Esophagus muscularis mucosa (tissue), 4 donors: ENCODE data around the gene ACVR1. TPM values are rescaled to one million over a fixed set of nuclear protein-coding genes. Genes with fewer than 3 reads are reported as not detected.

Experiments used
- DNase-seq: peaks from one replicate; pipeline ENCODE4 v3.0.0-alpha.2; 2017; ENCODE audit errors: extremely low spot score
- H3K27ac ChIP-seq, 4 donors: fragments of 200-600 bp; sonication (generic); replicated peaks in 1 of 4; 1 replicate in 3 of 4; 2 replicates in 1 of 4; pipeline ENCODE4 v1.5.1; 2016 to 2019; ENCODE audit warnings: mild to moderate bottlenecking in 1 of 4
- H3K27me3 ChIP-seq, 4 donors: fragments of 200-600 bp; sonication (generic); one replicate each; pipeline versions ENCODE4 v1.5.1 to v1.6.0; 2016 to 2019
- H3K36me3 ChIP-seq, 4 donors: fragments of 200-600 bp; sonication (generic); one replicate each; pipeline ENCODE4 v1.5.1; 2016 to 2019
- H3K4me1 ChIP-seq, 4 donors: fragments of 200-600 bp; sonication (generic); one replicate each; pipeline ENCODE4 v1.5.1; 2016 to 2019
- H3K4me3 ChIP-seq, 4 donors: fragments of 200-600 bp; sonication (generic); 1 replicate in 2 of 4; 2 replicates in 2 of 4; pipeline ENCODE4 v1.5.1; 2016 to 2019; ENCODE audit warnings: mild to moderate bottlenecking in 4 of 4, moderate library complexity in 1 of 4
- H3K9me3 ChIP-seq, 4 donors: fragments of 200-600 bp; sonication (generic); 1 replicate in 3 of 4; 2 replicates in 1 of 4; pipeline ENCODE4 v1.5.1; 2016 to 2019
- CTCF ChIP-seq, 3 experiments: fragments of 200-600 bp in 2 of 3; fragments of 450-650 bp in 1 of 3; sonication (generic) in 2 of 3; IDR thresholded peaks; one replicate each; pipeline ENCODE4 v1.5.1; 2017 to 2019; ENCODE audit warnings: antibody characterized with exemption in 3 of 3, mild to moderate bottlenecking in 2 of 3, moderate library complexity in 1 of 3
- EP300 ChIP-seq: sonication (generic); formaldehyde crosslinking; IDR thresholded peaks from one replicate; pipeline ENCODE4 v1.6.1; 2017; ENCODE audit warnings: antibody characterized with exemption
- POLR2A ChIP-seq: fragments of 450-650 bp; IDR thresholded peaks from one replicate; pipeline ENCODE4 v1.6.1; 2017; ENCODE audit warnings: antibody characterized with exemption, moderate library complexity, mild to moderate bottlenecking, low read depth
- POLR2AphosphoS5 ChIP-seq, 2 donors: sonication (generic); formaldehyde crosslinking; IDR thresholded peaks; one replicate each; pipeline ENCODE4 v1.6.1; 2017; ENCODE audit warnings: antibody characterized with exemption in 2 of 2
- WGBS: methylation state at CpG from one replicate; pipeline ENCODE4 v1.1.5; 2018; 5-methylcytosine and 5-hydroxymethylcytosine counted together
- intact Hi-C: fragments of 100-400 bp; cut with DNase I; formaldehyde crosslinking; loops from one replicate; pipeline ENCODE4 v1.15.1; 2023
- total RNA-seq, 4 donors: library from RNA; depleted of rRNA; stranded (reverse); fragments of >200 nt; gene quantifications; one replicate each; pipeline versions ENCODE4 v1.1.0 to v1.2.1, GENCODE V29; 2016

The ACVR1 gene
- total RNA-seq, 4 donors from 2014 or later: 25.2 to 39.1 (median 32.3) TPM

GRCh38 chr2:157786663-157787363 lies 89.3 kb downstream of the ACVR1 start:
- Histone ChIP-seq H3K9me3 (no peaks in the 10 kb centered on the region), H3K27me3 (no peaks in the 10 kb centered on the region), H3K36me3 (no peaks in the 10 kb centered on the region), H3K27ac (peak overlapping the region in 3 of 4 donors; percentile 14 to 78 (median 76)), H3K4me3 (no peak overlapping the region), H3K4me1 (peaks cover 74 to 100% (median 93%) of the 10 kb centered on the region in 4 donors)
- no peak for TF ChIP-seq EP300
- no peak for TF ChIP-seq POLR2A
- no peak for TF ChIP-seq CTCF (IDR thresholded peaks at IDR 0.05)
- TF ChIP-seq POLR2AphosphoS5 (IDR thresholded peaks at IDR 0.05): no peak
- WGBS: 76% methylated on average over 5 of the region's 5 CpGs
- intact Hi-C loops: loop anchor here (5.0 kb wide), 1 partner anchor 40 kb away; no protein-coding TSS in a partner anchor
- DNase-seq: no peak

- intact Hi-C loops: loop anchor here (5.0 kb wide), 1 partner anchor 41 kb away; no protein-coding TSS in a partner anchor
- no peak for DNase-seq
- H3K27me3 ChIP-seq: no peaks in the 10 kb centered on the region
- 82% methylated on average over 6 of the region's 6 CpGs for WGBS
- no peaks in the 10 kb centered on the region for H3K36me3 ChIP-seq
- peak overlapping the region; percentile 14 to 76 (median 68) for H3K27ac ChIP-seq
- TF ChIP-seq POLR2AphosphoS5 (IDR thresholded peaks at IDR 0.05) (no peak), POLR2A (no peak)
- no peaks in the 10 kb centered on the region for H3K9me3 ChIP-seq
- peaks cover 76 to 100% (median 95%) of the 10 kb centered on the region in 4 donors for H3K4me1 ChIP-seq
- H3K4me3 ChIP-seq: no peak overlapping the region
Observed at GRCh38 chr2:157785866-157786662, 90.1 kb downstream of the ACVR1 start.

- intact Hi-C loops: loop anchor here (5.0 kb wide), 1 partner anchor 42 kb away; no protein-coding TSS in a partner anchor
- H3K4me3 ChIP-seq: peak overlapping the region in 1 of 4 donors; percentile 31
- TF ChIP-seq POLR2AphosphoS5 (IDR thresholded peaks at IDR 0.05): peak in 1 of 2 donors; percentile 13
- TF ChIP-seq POLR2A: no peak
- TF ChIP-seq EP300: no peak
- 21% methylated on average over 3 of the region's 3 CpGs for WGBS
- no peaks in the 10 kb centered on the region for H3K9me3 ChIP-seq
- no peak for DNase-seq
- H3K36me3 ChIP-seq: peaks cover 0 to 2% (median under 1%) of the 10 kb centered on the region in 4 donors
- no peaks in the 10 kb centered on the region for H3K27me3 ChIP-seq
- peaks cover 68 to 91% (median 87%) of the 10 kb centered on the region in 4 donors for H3K4me1 ChIP-seq
- peak overlapping the region; percentile 60 to 76 (median 64) for H3K27ac ChIP-seq
Observed at GRCh38 chr2:157785200-157785599, 90.9 kb downstream of the ACVR1 start.

- DNase-seq: no peak
- Histone ChIP-seq H3K36me3 (peaks cover 0 to 6% (median 3%) of the 10 kb centered on the region in 4 donors), H3K4me3 (peak overlapping the region in 2 of 4 donors; percentile 0 to 31), H3K27me3 (no peaks in the 10 kb centered on the region), H3K9me3 (no peaks in the 10 kb centered on the region), H3K27ac (peak overlapping the region; percentile 60 to 76 (median 64)), H3K4me1 (peaks cover 64 to 87% (median 83%) of the 10 kb centered on the region in 4 donors)
- 69% methylated on average over 5 of the region's 5 CpGs for WGBS
- intact Hi-C loops: loop anchor here (5.0 kb wide), 1 partner anchor 43 kb away; no protein-coding TSS in a partner anchor
- TF ChIP-seq POLR2A (no peak), CTCF (IDR thresholded peaks at IDR 0.05) (no peak), EP300 (no peak), POLR2AphosphoS5 (IDR thresholded peaks at IDR 0.05) (no peak)
Observed at GRCh38 chr2:157784823-157785175, 91.3 kb downstream of the ACVR1 start.

GRCh38 chr2:157784169-157784822 lies 91.8 kb downstream of the ACVR1 start:
- TF ChIP-seq CTCF (IDR thresholded peaks at IDR 0.05) (no peak), POLR2AphosphoS5 (IDR thresholded peaks at IDR 0.05) (no peak), EP300 (no peak), POLR2A (no peak)
- Histone ChIP-seq H3K36me3 (peaks cover 0 to 10% (median 5%) of the 10 kb centered on the region in 4 donors), H3K4me1 (peaks cover 58 to 82% (median 78%) of the 10 kb centered on the region in 4 donors), H3K27me3 (no peaks in the 10 kb centered on the region), H3K9me3 (no peaks in the 10 kb centered on the region), H3K4me3 (peak overlapping the region in 2 of 4 donors; percentile 0 to 31), H3K27ac (peak overlapping the region; percentile 60 to 76 (median 64))
- intact Hi-C loops: no loop called here
- WGBS: 63% methylated on average over 11 of the region's 11 CpGs
- DNase-seq: no peak
